Measurements from ENCODE around the gene CCNL1.
A peak's percentile ranks its signal among the peaks of the same experiment; 100 is the strongest.

CCNL1 gene

DNA sequence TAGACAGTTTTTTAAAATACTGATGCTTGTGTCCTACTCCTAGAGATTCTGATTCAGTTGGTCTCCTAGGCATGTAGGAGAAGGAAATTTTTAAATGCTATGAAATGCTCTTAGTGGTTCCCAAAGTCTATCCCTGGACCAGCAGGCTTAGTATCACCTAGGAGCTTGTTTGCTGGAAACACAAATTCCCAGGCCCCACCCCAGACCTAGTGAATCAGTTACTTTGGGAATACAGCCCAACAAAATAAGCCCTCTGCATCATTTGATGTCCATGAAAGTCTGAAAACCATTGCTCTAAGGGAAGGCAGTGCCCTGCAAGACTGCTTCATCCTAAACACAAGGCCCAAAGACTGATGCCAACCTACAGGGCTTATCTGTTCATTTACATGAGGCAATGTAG lies 36.3 kb downstream of the CCNL1 start:
- no peak for DNase-seq (ENCODE audit: low read depth)

DNA sequence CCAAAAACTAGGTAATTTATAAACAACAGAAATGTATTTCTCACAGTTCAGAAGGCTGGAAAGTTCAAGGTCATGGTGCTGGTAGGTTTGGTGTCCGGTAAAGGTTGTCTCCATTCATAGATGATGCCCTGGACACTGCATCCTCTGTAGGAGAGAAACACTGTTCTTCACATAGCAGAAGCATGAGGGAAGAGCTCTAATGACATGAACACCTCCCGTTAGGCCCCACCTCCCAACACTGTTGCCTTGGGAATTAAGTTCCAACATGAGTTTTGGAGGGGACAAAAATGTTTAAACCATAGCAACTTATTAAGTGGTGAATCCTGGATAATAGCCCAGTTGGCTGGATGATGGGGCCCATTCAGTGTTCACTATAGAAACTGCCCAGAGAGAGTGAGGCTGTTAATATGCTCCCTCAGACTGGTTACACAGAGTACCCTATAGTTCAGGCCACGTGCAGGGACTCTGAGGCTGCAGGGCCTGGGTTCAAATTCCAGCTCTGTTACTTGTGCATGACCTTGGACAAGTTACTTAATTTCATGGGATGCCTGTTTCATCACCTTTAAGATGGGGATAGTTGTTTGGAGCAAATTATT lies 37.0 kb downstream of the CCNL1 start:
- DNase-seq (ENCODE audit: low read depth), result no peak

DNA sequence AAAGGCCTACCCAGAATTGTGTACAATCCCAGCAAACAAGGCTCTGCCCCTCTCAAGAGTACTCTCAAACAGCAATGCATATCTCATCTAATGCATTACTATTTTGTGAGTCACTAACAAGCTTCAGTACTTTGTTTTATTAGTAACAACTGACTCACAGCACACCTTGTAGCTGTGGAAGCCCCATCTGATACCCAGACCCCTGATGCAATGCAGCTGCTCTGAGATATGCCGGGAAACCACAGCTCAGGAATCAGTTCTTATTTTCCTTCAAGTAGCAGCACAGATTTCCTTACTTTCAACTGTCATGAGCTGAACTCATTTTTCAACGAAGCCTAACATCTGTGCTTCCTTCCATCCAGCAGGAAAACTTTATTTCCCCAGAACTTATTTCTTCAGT lies 37.8 kb downstream of the CCNL1 start:
- peak; percentile 80 for DNase-seq (ENCODE audit: low read depth)

DNA sequence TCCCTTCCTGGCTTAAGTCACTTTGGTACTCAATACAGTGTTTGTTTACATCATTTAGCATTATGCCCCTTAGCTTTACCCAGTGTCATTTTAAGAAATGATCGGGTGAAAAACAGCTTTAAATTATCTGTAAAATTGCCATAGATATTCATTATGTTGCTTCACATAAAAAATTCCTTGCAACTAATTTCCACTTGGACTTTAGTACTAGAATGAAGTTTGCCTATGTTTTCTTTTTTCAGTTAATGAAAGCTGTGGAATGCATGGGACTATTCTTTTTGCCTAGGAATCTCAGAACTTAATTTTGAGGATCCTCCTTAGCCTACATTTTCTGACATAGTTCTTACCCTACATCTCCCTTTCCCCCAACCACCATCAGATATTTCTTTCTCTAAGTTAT lies 38.4 kb downstream of the CCNL1 start:
- no peak for DNase-seq (ENCODE audit: low read depth)

DNA sequence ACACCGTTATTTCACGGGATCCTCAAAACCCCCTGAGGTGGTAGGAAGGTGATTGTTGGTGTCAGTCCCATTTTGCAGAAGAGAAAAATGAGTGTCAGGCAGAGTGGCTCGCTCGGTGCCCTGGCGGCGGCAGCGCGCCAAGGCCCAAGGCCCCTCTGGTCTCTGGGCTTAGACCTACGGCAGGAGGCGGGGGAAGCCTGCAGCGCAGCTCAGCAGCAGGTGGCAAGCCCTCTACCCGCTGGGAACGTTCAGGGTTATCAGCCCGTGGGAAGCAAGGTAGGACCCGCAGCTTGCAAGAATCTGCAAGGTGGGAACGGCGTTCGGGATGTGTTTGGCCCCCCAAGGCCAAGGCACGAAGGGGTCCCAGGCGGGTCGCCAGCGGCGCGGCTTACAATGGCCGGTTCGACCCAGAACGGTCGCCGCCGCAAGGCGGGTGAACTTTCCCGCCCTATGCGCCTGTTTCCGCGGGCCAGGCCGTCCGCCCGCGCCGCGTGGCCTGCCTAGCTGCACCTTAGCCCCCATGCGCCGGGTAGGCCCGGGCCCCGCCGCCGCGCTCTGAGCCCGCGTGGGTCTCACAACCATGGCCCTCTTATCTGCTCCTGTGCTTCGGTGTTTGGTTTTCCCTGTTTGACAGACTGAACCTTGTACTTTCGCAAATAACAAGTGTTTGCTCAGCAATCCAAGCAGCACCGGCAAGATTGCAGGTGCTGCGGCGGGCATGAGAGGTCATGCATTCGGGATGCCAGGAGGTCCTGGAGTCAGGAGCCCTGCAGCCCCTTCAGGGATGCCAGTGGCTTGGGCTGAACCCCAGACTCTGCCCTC lies 39.7 kb downstream of the CCNL1 start:
- DNase-seq (ENCODE audit: low read depth), result no peak

DNA sequence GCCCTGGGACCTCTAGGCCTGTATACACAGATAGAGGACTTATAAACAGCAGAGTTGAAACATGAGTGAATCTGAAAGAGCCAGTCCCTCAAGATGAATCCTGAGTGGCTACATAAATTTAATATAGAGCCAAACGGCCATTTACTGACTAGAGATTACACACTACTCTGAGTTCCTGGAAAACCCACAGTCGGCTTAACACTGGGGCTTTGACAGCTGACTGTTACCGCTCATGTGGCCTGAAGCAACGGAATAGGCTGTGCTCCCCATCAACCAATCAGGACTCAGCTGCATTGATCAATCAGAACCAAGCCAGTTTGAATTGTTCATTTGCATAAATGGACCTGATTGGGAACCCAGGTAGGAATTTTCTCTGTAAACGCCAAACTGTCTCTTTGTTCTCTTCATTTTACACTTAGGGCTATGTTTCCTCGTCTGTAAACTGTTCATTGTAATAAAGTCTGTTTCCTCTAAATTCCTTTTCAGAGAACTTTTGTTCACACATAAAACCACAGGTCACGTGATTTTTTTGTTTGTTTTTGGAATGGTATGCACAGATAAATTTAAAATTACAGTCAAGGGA lies 40.5 kb downstream of the CCNL1 start:
- DNase-seq (ENCODE audit: low read depth), result no peak

DNA sequence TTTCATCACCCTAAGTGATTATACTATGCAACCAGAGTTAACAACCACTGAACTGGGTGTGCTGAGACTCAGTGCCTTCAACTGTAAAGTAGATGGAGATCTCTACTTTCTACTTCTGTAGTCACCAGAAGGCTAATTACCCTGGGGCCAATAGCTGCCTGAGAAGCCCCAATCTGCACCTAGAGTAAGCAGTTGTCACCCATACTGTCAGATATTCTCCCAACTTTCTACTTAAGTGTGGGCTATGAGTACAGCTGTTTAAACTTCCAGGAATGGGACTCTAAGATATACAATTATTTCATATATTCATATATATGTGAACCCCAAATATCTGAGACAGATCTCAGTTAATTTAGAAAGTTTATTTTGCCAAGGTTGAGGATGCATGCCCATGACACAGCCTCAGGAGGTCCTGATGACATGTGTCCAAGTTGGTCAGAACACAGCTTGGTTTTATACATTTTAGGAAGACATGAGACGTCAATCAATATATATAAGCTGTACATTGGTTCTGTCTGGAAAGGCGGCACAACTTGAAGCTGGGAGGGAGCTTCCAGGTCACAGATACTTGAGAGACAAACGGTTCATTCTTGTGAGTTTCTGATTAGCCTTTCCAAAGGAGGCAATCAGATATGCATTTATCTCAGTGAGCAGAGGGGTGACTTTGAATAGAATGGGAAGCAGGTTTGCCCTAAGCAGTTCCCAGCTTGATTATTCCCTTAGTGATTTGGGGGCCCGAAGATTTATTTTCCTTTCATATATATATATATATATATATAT lies 41.9 kb downstream of the CCNL1 start:
- no peak for DNase-seq (ENCODE audit: low read depth)

DNA sequence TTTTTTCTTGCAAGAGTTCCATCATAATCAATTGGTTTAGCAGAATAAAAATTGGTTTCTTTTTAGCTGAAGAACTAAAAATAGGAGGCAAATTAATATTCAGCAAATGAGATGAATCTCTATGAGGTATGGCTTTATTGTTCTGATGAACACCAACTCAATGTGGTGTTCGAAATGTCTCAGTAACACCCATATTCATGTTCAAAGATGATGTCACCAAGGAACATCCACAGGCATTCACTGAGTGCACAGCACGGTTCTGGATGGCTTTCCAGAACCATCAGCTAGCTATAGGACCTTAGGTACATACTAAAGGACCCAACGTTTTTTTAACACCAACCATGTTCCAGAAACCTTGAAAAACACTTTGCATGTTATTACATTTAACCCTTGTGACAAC lies 42.7 kb downstream of the CCNL1 start:
- DNase-seq (ENCODE audit: low read depth), result no peak

DNA sequence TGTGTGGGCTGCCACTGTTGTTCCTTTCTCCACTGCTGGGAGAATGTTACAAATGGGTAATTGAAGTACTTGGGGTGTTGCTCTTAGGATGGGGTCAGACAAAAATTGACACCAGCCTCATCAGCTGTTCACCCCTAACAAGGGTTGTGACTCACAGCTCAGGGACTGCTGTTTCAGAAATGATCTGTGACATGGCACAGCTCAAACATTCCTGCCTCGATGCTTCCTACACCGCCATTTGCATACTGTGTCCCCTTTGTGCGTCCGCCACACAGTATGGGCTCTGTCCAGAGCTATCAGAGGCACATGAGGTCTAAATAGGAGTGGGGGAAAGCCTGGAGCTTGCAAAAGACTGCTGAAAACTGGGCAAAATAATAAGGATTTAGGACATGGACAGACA lies 43.9 kb downstream of the CCNL1 start:
- no peak for DNase-seq (ENCODE audit: low read depth)

DNA sequence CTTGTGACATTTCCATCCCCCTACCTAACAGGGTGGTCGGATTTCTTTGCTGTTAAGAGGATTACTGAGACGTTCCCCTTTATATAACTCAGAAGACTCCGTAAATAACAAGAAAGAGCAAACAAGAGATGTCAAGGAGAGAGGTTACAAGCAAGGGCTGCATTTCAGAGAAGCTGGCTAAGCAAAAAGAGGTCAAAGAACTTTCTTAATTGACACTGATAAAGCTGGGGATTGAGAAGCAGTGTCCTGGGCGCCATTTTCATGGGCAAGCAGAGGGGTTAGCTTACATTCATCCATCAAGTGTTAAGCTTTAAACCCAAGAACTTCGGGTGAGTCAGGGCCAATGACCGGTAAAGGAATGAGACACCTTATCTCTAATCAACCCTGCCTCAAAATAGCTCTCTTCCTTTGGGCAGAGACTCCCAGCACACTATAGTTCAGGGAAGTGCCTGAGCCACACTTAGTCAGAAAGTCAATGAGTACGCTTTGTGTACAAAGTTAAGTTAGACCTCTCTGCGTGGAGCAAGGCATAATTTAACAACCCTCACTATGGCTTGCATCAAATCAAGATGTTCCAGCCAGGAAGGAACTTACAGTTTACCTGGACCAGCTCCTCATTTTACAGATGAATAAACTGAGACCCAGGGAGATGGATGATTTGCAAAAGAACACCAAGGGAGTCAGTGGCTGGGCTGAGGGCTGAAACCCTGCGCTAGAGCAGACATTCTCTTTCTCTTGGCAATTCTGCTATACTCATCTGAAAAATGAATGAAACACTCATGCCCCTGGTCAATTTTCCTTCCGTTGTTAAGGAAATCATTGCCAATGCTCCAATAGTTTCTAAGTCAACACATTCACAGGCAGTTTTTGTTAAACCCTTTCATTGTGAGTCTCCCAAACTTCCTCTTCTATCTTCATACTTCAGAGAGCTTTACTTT lies 44.6 kb downstream of the CCNL1 start:
- no peak for DNase-seq (ENCODE audit: low read depth)

DNA sequence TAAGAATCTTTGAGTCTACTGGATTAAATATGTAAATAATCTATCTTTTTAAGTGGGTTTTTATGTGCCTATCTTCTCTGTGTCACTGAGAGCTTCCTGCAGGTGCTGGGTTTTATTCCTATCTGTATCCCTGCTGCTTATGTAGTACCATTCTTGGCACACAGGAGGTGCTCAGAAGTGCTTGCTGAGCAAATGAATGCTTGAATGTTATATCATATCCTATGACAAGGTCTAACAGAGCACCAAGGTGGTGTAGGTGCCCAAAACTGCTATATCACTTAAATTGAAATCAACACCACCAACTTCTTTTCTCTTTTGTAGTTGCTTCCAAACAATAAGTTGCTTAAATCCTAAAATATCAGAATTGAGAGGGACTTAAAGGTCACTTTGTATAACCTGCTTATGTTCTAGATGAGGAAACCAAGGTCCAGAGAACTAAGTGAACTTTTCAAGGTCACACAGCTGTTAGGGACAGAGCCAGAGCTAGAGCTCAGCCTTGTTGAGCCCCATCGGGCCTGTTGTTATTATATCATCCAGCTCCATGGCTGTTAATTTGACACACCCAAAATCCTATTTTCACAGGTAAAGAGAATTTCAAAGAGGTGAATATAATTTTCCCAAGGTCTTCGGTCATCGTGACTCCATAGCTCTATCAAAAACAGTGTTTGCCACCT lies 46.0 kb downstream of the CCNL1 start:
- no peak for DNase-seq (ENCODE audit: low read depth)

DNA sequence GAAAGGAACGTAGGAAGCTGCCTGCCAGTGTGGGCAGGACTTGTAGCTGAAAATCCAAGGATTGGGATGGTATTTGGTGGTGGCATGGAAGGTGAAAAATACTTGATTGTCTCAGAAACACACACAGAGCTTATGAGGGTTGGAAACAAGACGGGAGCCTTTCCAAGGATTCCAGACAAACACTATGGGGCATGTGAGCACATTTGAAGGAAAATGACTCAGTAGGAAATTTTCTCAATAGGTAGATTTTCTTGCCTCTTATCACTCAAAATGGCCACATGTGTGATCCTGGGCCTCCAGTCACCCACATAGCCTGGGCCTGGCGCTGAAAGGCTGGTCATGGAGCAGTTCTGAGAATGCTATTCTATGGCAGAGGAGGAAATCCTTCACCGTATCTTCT lies 47.4 kb downstream of the CCNL1 start:
- DNase-seq (ENCODE audit: low read depth), result no peak

DNA sequence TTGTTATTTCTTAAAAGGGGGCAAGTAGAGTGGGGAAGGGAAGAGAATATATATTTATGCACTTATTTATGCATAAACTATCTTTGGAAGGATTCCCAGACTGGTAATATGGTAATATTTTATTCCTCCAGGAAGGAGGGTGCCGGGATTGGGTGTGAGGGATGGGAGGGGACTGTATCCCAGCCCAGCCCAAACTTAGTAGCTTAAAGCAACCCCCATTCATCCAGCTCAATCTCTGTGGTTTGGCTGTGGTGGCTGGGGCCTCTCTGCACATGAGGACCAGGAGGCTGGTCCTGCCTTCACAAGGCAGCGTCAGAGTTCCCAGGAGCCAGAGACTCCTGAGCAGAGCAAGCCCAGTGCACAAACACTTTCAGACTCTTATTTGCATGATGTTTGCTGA lies 48.4 kb downstream of the CCNL1 start:
- DNase-seq (ENCODE audit: low read depth), result no peak

DNA sequence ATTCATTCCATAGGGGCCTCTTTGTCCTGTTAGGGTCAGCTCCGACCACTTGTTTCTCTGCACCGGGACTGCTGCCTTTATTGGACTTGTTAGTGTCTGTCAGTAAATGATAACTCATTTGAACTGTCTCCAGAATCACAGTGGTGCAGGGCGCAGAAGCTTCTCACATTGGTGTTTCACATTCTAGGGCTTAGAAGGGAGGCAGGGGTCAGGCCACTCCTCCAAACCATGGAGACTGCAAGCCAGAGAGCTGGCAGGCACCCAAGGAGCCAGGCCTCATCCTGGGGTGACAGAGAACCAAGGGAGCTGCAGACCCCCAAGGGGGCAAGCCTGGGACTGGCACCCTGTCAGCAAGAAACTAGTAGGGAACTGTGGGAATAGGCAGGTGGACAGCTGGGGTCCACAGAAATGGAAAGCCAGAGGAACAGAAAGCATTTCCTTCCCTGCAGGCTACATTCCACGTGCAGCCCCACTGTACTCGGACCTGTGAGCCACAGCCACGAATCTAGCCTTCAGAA lies 49.1 kb downstream of the CCNL1 start:
- no peak for DNase-seq (ENCODE audit: low read depth)

DNA sequence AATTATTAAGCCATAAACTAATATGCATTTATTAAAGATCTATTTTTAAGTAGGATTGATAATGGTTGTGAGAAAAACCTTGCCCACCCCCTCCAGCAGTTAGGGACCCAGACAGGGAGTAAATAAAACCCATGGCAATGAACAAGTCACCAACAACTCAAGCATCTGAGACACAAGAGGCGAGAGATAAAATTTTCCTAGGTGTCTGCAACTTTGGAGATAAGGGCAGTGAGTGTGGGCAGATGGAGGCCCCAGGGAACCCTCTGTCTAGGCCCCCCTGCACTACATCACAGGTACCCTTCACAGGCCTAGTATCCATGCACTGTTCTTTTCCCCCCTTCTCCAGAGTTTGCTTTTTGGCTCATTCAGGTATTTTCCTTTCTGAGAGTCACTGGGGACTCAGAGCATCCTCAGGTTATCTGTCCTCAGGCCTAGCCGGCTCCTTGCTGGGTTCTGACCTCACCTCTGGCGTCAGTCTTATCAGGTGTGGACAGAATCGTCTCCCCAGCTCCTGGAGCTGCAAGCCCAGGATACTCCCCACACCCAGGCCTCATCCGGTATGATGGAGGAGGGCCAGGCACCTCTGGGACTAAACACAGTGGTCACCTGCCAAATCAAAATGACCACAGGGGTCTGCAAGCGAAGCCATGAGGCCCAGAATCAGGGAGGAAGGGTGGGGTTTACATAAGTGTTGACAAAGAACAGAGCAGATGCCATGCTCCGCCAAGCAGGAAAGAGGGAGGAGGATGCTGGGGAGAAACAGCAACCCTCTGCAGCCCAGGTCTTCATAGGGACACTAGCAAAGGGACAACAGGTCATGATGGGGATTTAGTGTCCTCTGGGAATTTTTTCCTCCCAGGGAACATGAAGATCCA lies 50.4 kb downstream of the CCNL1 start:
- DNase-seq (ENCODE audit: low read depth), result no peak

DNA sequence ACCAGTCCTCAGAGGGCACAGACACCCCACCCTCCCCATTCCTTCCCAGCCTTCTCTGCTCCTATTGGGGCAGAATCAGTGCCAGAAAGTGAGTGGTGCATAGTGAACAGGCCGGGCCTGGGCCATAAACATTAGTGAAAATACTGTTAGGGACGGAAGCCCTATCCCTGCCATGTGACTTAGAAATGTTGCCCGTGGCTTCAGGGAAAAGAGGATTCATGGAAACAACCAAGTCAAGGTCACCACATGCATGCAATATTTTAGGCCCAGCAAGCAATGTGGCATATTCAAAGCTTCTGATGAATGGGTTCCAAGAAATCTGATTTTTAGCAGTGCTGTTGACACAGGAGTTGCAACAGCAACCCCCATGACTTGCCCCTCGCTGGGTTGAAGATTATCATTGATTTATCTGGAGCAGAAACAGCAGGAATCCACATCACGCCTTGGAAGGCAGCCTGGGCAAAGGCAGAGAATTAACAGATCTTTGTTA lies 52.3 kb downstream of the CCNL1 start:
- no peak for DNase-seq (ENCODE audit: low read depth)

DNA sequence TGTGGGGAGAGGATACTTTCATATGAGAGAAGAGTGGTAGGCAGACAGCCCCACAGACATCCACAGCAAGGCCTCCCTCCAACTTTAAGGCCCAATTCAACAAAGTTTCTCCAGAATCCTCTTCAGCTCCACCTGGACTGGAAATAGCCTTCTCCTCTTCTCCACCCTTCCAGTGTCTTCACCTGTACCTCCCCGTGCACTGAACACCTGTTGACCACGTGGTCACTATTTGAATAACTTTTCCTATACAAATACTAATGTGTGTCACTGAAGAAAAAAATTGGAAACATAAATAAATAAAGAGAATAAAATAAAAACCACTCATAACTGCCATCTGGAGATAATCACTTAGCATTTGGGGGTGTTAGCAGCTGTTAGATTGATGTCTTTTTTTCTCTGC lies 52.9 kb downstream of the CCNL1 start:
- DNase-seq (ENCODE audit: low read depth), result no peak

DNA sequence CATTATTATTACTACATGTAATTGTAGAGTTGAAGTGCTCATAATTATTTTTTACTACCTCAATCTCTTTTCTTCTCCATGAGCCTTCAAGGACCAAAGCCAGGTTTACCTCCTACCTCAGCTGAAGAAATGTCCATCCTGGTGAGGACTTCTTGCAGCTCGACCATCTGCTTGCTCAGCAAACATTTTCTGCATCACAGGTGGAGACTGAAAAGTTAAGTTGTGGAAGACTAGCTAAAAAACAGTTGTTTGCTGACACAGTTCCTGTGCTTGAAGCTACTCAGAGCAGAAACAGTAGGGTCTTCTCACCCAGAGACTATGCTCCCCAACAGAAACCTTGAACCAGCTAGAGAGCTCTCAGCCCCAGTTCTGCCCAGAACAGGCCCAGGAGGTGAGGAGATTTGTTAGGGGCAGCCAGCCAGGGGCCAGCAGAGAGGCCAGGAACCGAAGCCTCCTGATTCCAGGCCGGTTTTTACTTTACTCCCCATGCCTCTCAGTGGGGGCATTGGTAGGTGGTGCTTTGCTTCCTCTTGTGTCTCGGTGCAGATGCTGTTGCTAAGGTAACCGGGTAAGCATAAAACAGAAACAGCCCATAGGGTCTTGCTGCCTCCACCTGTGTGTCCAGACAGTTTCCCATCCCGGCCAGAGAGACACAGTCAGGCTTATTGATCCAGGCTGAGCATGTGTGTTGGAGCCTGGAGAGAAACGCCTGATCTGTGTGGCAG lies 54.9 kb downstream of the CCNL1 start:
- DNase-seq (ENCODE audit: low read depth), result no peak

DNA sequence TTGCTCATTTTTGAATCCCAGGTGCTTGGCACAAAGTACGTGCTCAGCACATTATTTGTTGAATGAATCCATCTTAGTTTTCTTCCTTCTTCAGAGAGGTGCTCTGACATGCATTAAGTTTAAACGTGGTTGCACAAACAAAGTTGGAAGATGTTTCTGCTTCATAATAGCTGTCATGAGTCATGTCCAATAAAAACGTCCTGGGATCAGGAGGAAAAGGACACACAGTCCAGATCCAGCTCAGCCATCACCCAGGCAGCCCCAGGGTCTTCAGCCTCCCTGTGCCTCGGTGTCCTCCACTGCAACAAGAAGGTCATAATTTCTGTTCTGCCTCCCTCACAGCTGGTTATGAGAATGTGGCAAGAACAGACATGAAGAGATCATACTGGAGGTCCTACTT lies 55.4 kb downstream of the CCNL1 start:
- DNase-seq (ENCODE audit: low read depth), result no peak

Data from HS-5 (cell line).